Esophagus muscularis mucosa (tissue), 4 donors: ENCODE results near the gene IKZF5. TPM values are rescaled to one million over a fixed set of nuclear protein-coding genes. Genes with fewer than 3 reads are reported as not detected.

ENCODE experiments used
- DNase-seq: peaks from one replicate; pipeline ENCODE4 v3.0.0-alpha.2; 2017; ENCODE audit errors: extremely low spot score
- H3K27ac ChIP-seq, 4 donors: fragments of 200-600 bp; sonication (generic); replicated peaks in 1 of 4; 1 replicate in 3 of 4; 2 replicates in 1 of 4; pipeline ENCODE4 v1.5.1; 2016 to 2019; ENCODE audit warnings: mild to moderate bottlenecking in 1 of 4
- H3K27me3 ChIP-seq, 4 donors: fragments of 200-600 bp; sonication (generic); one replicate each; pipeline versions ENCODE4 v1.5.1 to v1.6.0; 2016 to 2019
- H3K36me3 ChIP-seq, 4 donors: fragments of 200-600 bp; sonication (generic); one replicate each; pipeline ENCODE4 v1.5.1; 2016 to 2019
- H3K4me1 ChIP-seq, 4 donors: fragments of 200-600 bp; sonication (generic); one replicate each; pipeline ENCODE4 v1.5.1; 2016 to 2019
- H3K4me3 ChIP-seq, 4 donors: fragments of 200-600 bp; sonication (generic); 1 replicate in 2 of 4; 2 replicates in 2 of 4; pipeline ENCODE4 v1.5.1; 2016 to 2019; ENCODE audit warnings: mild to moderate bottlenecking in 4 of 4, moderate library complexity in 1 of 4
- H3K9me3 ChIP-seq, 4 donors: fragments of 200-600 bp; sonication (generic); 1 replicate in 3 of 4; 2 replicates in 1 of 4; pipeline ENCODE4 v1.5.1; 2016 to 2019
- CTCF ChIP-seq, 3 experiments: fragments of 200-600 bp in 2 of 3; fragments of 450-650 bp in 1 of 3; sonication (generic) in 2 of 3; IDR thresholded peaks; one replicate each; pipeline ENCODE4 v1.5.1; 2017 to 2019; ENCODE audit warnings: antibody characterized with exemption in 3 of 3, mild to moderate bottlenecking in 2 of 3, moderate library complexity in 1 of 3
- EP300 ChIP-seq: sonication (generic); formaldehyde crosslinking; IDR thresholded peaks from one replicate; pipeline ENCODE4 v1.6.1; 2017; ENCODE audit warnings: antibody characterized with exemption
- POLR2A ChIP-seq: fragments of 450-650 bp; IDR thresholded peaks from one replicate; pipeline ENCODE4 v1.6.1; 2017; ENCODE audit warnings: antibody characterized with exemption, moderate library complexity, mild to moderate bottlenecking, low read depth
- POLR2AphosphoS5 ChIP-seq, 2 donors: sonication (generic); formaldehyde crosslinking; IDR thresholded peaks; one replicate each; pipeline ENCODE4 v1.6.1; 2017; ENCODE audit warnings: antibody characterized with exemption in 2 of 2
- WGBS: methylation state at CpG from one replicate; pipeline ENCODE4 v1.1.5; 2018; 5-methylcytosine and 5-hydroxymethylcytosine counted together
- intact Hi-C: fragments of 100-400 bp; cut with DNase I; formaldehyde crosslinking; loops from one replicate; pipeline ENCODE4 v1.15.1; 2023
- total RNA-seq, 4 donors: library from RNA; depleted of rRNA; stranded (reverse); fragments of >200 nt; gene quantifications; one replicate each; pipeline versions ENCODE4 v1.1.0 to v1.2.1, GENCODE V29; 2016

IKZF5 gene
- total RNA-seq, 4 donors from 2014 or later, result 5.7 to 12.0 (median 7.2) TPM

DNA sequence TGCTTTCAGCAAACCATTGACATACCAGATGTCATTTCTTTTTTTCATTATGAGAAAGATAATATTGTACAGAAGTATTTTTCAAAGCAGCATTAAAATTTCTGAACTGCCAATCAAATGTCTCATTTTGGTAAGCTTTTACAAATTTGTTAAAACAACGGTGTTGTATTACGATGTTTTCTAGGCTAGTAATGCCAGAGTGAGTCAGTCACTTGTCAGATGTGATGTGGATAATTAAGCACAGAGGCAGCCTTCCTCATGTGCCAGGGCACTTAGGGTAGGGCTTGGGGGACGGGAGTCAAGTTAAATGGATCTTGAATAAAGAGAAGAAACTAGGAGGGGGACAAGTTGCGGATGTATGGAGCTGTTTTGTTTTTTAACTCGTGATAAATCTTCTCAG lies 18.3 kb downstream of the IKZF5 start:
- no peak for DNase-seq
- no peaks in the 10 kb centered on the region for H3K27me3 ChIP-seq
- no peak for TF ChIP-seq EP300
- no peak for TF ChIP-seq POLR2A
- TF ChIP-seq POLR2AphosphoS5 (IDR thresholded peaks at IDR 0.05), result no peak
- TF ChIP-seq CTCF (IDR thresholded peaks at IDR 0.05), result no peak
- intact Hi-C loops, result no loop called here
- no peak overlapping the region for H3K4me3 ChIP-seq
- H3K9me3 ChIP-seq, result no peaks in the 10 kb centered on the region
- H3K36me3 ChIP-seq, result peaks cover 11 to 44% (median 27%) of the 10 kb centered on the region in 4 donors
- no peaks in the 10 kb centered on the region for H3K4me1 ChIP-seq
- 76% methylated on average over 5 of the region's 5 CpGs for WGBS
- H3K27ac ChIP-seq, result no peak overlapping the region

- Histone ChIP-seq H3K4me3 (no peak overlapping the region), H3K27ac (no peak overlapping the region), H3K4me1 (no peaks in the 10 kb centered on the region), H3K36me3 (peaks cover 0 to 26% (median 11%) of the 10 kb centered on the region in 4 donors), H3K27me3 (no peaks in the 10 kb centered on the region), H3K9me3 (no peaks in the 10 kb centered on the region)
- 80% methylated on average over 2 of the region's 2 CpGs for WGBS
- DNase-seq, result no peak
- TF ChIP-seq POLR2A (no peak), POLR2AphosphoS5 (IDR thresholded peaks at IDR 0.05) (no peak), EP300 (no peak), CTCF (IDR thresholded peaks at IDR 0.05) (no peak)
- intact Hi-C loops, result no loop called here
Measured at GRCh38 chr10:122988501-122988900, 20.1 kb downstream of the IKZF5 start.

- no peaks in the 10 kb centered on the region for H3K9me3 ChIP-seq
- TF ChIP-seq CTCF (IDR thresholded peaks at IDR 0.05) (no peak), EP300 (no peak), POLR2AphosphoS5 (IDR thresholded peaks at IDR 0.05) (no peak), POLR2A (no peak)
- H3K4me3 ChIP-seq, result no peak overlapping the region
- 71% methylated on average over 6 of the region's 6 CpGs for WGBS
- peaks cover 0 to 5% (median 0%) of the 10 kb centered on the region in 4 donors for H3K36me3 ChIP-seq
- H3K27ac ChIP-seq, result peak overlapping the region in 1 of 4 donors; percentile 1
- H3K4me1 ChIP-seq, result peaks cover 0 to 1% (median 0%) of the 10 kb centered on the region in 4 donors
- H3K27me3 ChIP-seq, result no peaks in the 10 kb centered on the region
- intact Hi-C loops, result no loop called here
- DNase-seq, result no peak
Measured at GRCh38 chr10:122986335-122986734, 22.3 kb downstream of the IKZF5 start.

- Histone ChIP-seq H3K27ac (no peak overlapping the region), H3K27me3 (no peaks in the 10 kb centered on the region), H3K9me3 (no peaks in the 10 kb centered on the region), H3K36me3 (no peaks in the 10 kb centered on the region), H3K4me1 (peaks cover 3 to 12% (median 11%) of the 10 kb centered on the region in 4 donors), H3K4me3 (no peak overlapping the region)
- TF ChIP-seq POLR2A (no peak), POLR2AphosphoS5 (IDR thresholded peaks at IDR 0.05) (no peak), CTCF (IDR thresholded peaks at IDR 0.05) (no peak), EP300 (no peak)
- intact Hi-C loops, result no loop called here
- WGBS, result 100% methylated on average over 2 of the region's 2 CpGs
- DNase-seq, result no peak
Measured at GRCh38 chr10:122984708-122985107, 23.9 kb downstream of the IKZF5 start.

- 93% methylated on average over 6 of the region's 6 CpGs for WGBS
- intact Hi-C loops, result no loop called here
Measured at GRCh38 chr10:122983898-122984297, 24.7 kb downstream of the IKZF5 start.

More at GRCh38 chr10:122983898-122984297, 24.7 kb downstream of the IKZF5 start:
- no peak for DNase-seq
- Histone ChIP-seq H3K4me1 (peaks cover 6 to 17% (median 16%) of the 10 kb centered on the region in 4 donors), H3K27ac (no peak overlapping the region), H3K27me3 (no peaks in the 10 kb centered on the region), H3K9me3 (no peaks in the 10 kb centered on the region), H3K4me3 (no peak overlapping the region), H3K36me3 (no peaks in the 10 kb centered on the region)
- TF ChIP-seq POLR2A (no peak), EP300 (no peak), CTCF (IDR thresholded peaks at IDR 0.05) (no peak), POLR2AphosphoS5 (IDR thresholded peaks at IDR 0.05) (no peak)
